Small intestine (tissue), 7 donors: Measurements from ENCODE around the gene YY1AP1. TPM values are rescaled to one million over a fixed set of nuclear protein-coding genes. Genes with fewer than 3 reads are reported as not detected.
"Not testable (repeated sequence)": the region's sequence is repeated elsewhere in the genome, so short reads cannot be mapped to it uniquely, and the experiment has no call there.

ENCODE experiments used
- DNase-seq, 2 donors: peaks; one replicate each; pipeline versions ENCODE4 v3.0.0 to v3.0.0-alpha.2; 2013
- FAIRE-seq: peaks from 2 replicates; lab custom pipeline; 2012; peaks lifted over from hg19 to GRCh38; lab: Jason Lieb, UNC
- H3K27ac ChIP-seq, 3 donors: one replicate each; pipeline ENCODE4 v1.5.1; 2013; ENCODE audit warnings: low read length in 2 of 3, mild to moderate bottlenecking in 2 of 3, control low read depth in 1 of 3, inconsistent platforms in 1 of 3, low read depth in 1 of 3, moderate library complexity in 1 of 3
- H3K27me3 ChIP-seq, 3 donors: one replicate each; pipeline ENCODE4 v1.6.1; 2013; ENCODE audit warnings: low read length in 3 of 3, inconsistent platforms in 1 of 3; ENCODE audit not compliant: control insufficient read depth in 3 of 3, insufficient read depth in 3 of 3
- H3K36me3 ChIP-seq, 3 donors: one replicate each; pipeline ENCODE4 v1.6.1; 2013; ENCODE audit warnings: low read length in 3 of 3, inconsistent platforms in 1 of 3, low read depth in 1 of 3, mild to moderate bottlenecking in 1 of 3, moderate library complexity in 1 of 3; ENCODE audit not compliant: control insufficient read depth in 3 of 3, insufficient read depth in 2 of 3
- H3K4me1 ChIP-seq, 3 donors: one replicate each; pipeline ENCODE4 v1.6.1; 2013; ENCODE audit warnings: low read length in 2 of 3, inconsistent platforms in 1 of 3, low read depth in 1 of 3, mild to moderate bottlenecking in 1 of 3, moderate library complexity in 1 of 3; ENCODE audit not compliant: control insufficient read depth in 3 of 3, insufficient read depth in 2 of 3
- H3K4me3 ChIP-seq, 3 donors: one replicate each; pipeline ENCODE4 v1.5.1; 2013; ENCODE audit warnings: low read length in 3 of 3, control low read depth in 1 of 3, inconsistent platforms in 1 of 3, low read depth in 1 of 3, mild to moderate bottlenecking in 1 of 3, moderate library complexity in 1 of 3
- H3K9me3 ChIP-seq, 2 donors: one replicate each; pipeline ENCODE4 v1.6.1; 2013; ENCODE audit warnings: low read depth in 1 of 2, low read length in 1 of 2; ENCODE audit not compliant: control insufficient read depth in 2 of 2, insufficient read depth in 1 of 2
- WGBS, 3 donors: extraction: QIAGEN DNeasy Blood & Tissue Kit; methylation state at CpG; one replicate each; pipeline ENCODE4 v1.1.7; 2013; 5-methylcytosine and 5-hydroxymethylcytosine counted together
- polyA plus RNA-seq, 4 donors: library from polyadenylated mRNA; stranded (reverse) in 3 of 4; unstranded in 1 of 4; fragments of 200-250 nt in 3 of 4; fragments of 120-200 nt in 1 of 4; gene quantifications; one replicate each; pipeline versions ENCODE4 v1.2.1 to v1.2.3, GENCODE V29; 2013
- donor health status: healthy with polysubstance abuse.
- donor health status: control.
- donor health status: control.
- donor health status: Bipolar disorder and iron deficiency.
- donor health status: healthy.

YY1AP1 gene
- polyA plus RNA-seq, 4 donors, result 29.4 to 54.8 (median 35.2) TPM

GRCh38 chr1:155636397-155637153 is 52.0 kb downstream of the YY1AP1 start:
- H3K27me3 ChIP-seq, result no peaks in the 10 kb centered on the region
- DNase-seq, result peak in 1 of 2 donors; percentile 58
- H3K4me1 ChIP-seq, result peaks cover 0 to 7% (median 4%) of the 10 kb centered on the region in 3 donors
- peaks cover 0 to 10% of the 10 kb centered on the region in 2 donors for H3K9me3 ChIP-seq
- no peak for FAIRE-seq
- no peaks in the 10 kb centered on the region for H3K36me3 ChIP-seq
- 32 to 80% (median 41%) methylated on average over 11 of the region's 11 CpGs for WGBS, 3 donors
- peak overlapping the region in 1 of 3 donors; percentile 26 for H3K4me3 ChIP-seq
- H3K27ac ChIP-seq, result peak overlapping the region in 1 of 3 donors; percentile 87

- H3K4me3 ChIP-seq, H3K4me1 ChIP-seq, FAIRE-seq, H3K9me3 ChIP-seq, DNase-seq, H3K27me3 ChIP-seq, H3K27ac ChIP-seq, H3K36me3 ChIP-seq: not testable (repeated sequence)
- 77 to 91% (median 88%) methylated on average over 4 of the region's 7 CpGs for WGBS, 3 donors
These were observed 62.1 kb downstream of the YY1AP1 start for GRCh38 chr1:155626428-155626827.

GRCh38 chr1:155623357-155623756 is 65.2 kb downstream of the YY1AP1 start:
- no peak overlapping the region for H3K4me3 ChIP-seq
- FAIRE-seq (no peak), DNase-seq (peak in 1 of 2 donors; percentile 77)
- H3K36me3 ChIP-seq, result no peaks in the 10 kb centered on the region
- WGBS, 3 donors, result 53 to 78% (median 68%) methylated on average over 1 of the region's 1 CpG
- no peaks in the 10 kb centered on the region for H3K27me3 ChIP-seq
- H3K4me1 ChIP-seq, result no peaks in the 10 kb centered on the region
- H3K27ac ChIP-seq, result no peak overlapping the region
- H3K9me3 ChIP-seq, result peaks cover 0 to 9% of the 10 kb centered on the region in 2 donors

GRCh38 chr1:155622191-155622590 is 66.4 kb downstream of the YY1AP1 start:
- Histone ChIP-seq H3K27ac (no peak overlapping the region), H3K4me1 (no peaks in the 10 kb centered on the region), H3K4me3 (no peak overlapping the region), H3K9me3 (peaks cover 0 to 9% of the 10 kb centered on the region in 2 donors), H3K36me3 (no peaks in the 10 kb centered on the region), H3K27me3 (no peaks in the 10 kb centered on the region)
- 57 to 85% (median 79%) methylated on average over 2 of the region's 2 CpGs for WGBS, 3 donors
- DNase-seq (no peak), FAIRE-seq (no peak)

- not testable (repeated sequence) for H3K4me3 ChIP-seq, H3K27ac ChIP-seq, FAIRE-seq, H3K27me3 ChIP-seq, H3K4me1 ChIP-seq, DNase-seq, H3K9me3 ChIP-seq
- WGBS, 3 donors, result no CpG with 5 or more reads among the region's 2 CpGs
- H3K36me3 ChIP-seq, result peaks cover 0 to 17% (median 2%) of the 10 kb centered on the region in 3 donors
These were observed 75.3 kb downstream of the YY1AP1 start for GRCh38 chr1:155613226-155613625.

- H3K27ac ChIP-seq, H3K27me3 ChIP-seq, DNase-seq, H3K4me1 ChIP-seq, FAIRE-seq, H3K9me3 ChIP-seq: not testable (repeated sequence)
- peaks cover 0 to 17% (median 2%) of the 10 kb centered on the region in 3 donors for H3K36me3 ChIP-seq
- WGBS, 3 donors, result 0% methylated on average over 2 to 4 of the region's 33 CpGs; no CpG with 5 or more reads in 1 of the 3 donors
- peak overlapping the region in 2 of 3 donors; percentile 33 to 39 for H3K4me3 ChIP-seq
These were observed 78.3 kb downstream of the YY1AP1 start for GRCh38 chr1:155610257-155610647.

- Histone ChIP-seq H3K9me3 (no peaks in the 10 kb centered on the region), H3K27me3 (no peaks in the 10 kb centered on the region), H3K36me3 (peaks cover 0 to 13% (median 2%) of the 10 kb centered on the region in 3 donors), H3K4me3 (peak within 1 kb of the TSS; percentile 50 to 65 (median 60)), H3K27ac (peak within 1 kb of the TSS; percentile 30 to 78 (median 59)), H3K4me1 (no peaks in the 10 kb centered on the region)
- FAIRE-seq (no peak), DNase-seq (peak; percentile 96 to 98)
- WGBS, 3 donors, result 6 to 12% (median 9%) methylated on average over 30 to 46 of the region's 47 CpGs
These were observed 78.9 kb downstream of the YY1AP1 start, which contains the start of gene MSTO1 for GRCh38 chr1:155609515-155610256. Gene MSTO1 (plus strand): TSS chr1:155610218. CDS start chr1:155610249, 31 bp downstream.
